NCI-H2107 (cell line): ENCODE measurements around the gene C2orf80.
"Not testable (repeated sequence)": the region's sequence is repeated elsewhere in the genome, so short reads cannot be mapped to it uniquely, and the experiment has no call there.

Source experiments
- DNase-seq: peaks from one replicate; lab custom pipeline; 2025; lab: John Stamatoyannopoulos, UW

C2orf80 gene

DNA sequence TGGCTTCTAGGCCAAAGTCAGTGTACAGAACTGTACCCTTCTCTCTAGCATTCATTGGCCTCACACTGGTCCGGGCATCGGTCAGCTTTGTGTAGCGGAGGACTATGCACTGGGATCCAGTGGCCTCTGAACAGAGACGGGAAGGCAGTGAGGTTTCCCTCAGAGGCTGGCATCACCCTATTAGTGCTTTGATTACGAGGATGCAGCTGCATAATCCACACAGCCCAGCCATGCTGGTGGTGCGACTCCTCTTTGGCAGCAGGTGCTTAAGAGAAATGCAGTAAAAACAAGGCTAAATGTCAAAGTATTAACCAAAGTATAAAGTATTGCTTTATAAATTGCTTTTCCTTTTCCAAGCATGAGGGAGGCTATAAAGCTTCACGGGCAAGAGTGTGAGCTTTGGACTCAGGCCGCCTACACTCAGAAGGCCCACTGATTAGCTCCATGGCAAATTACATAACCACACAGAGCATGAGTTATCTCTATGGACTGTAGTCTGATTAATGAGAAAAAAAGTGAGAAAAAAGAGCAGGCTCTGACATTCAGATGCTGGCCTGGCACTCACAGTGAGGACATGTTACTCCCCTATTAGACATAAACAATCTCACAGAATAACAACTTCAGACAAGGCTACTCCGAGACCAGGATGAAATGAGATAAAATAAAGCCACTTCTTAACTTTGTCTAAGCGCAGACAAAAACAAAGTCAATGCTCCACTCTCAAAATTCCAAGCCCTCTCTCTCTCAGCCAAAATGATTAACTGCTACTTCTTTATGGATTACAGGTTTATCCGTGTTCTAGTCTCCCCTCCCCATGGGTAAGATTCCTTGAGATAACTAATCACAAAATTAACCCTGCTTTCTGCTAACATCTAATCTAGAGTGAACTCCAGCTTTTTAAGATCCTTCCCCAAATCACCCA lies 53.8 kb downstream of the C2orf80 start:
- DNase-seq, result no peak

DNA sequence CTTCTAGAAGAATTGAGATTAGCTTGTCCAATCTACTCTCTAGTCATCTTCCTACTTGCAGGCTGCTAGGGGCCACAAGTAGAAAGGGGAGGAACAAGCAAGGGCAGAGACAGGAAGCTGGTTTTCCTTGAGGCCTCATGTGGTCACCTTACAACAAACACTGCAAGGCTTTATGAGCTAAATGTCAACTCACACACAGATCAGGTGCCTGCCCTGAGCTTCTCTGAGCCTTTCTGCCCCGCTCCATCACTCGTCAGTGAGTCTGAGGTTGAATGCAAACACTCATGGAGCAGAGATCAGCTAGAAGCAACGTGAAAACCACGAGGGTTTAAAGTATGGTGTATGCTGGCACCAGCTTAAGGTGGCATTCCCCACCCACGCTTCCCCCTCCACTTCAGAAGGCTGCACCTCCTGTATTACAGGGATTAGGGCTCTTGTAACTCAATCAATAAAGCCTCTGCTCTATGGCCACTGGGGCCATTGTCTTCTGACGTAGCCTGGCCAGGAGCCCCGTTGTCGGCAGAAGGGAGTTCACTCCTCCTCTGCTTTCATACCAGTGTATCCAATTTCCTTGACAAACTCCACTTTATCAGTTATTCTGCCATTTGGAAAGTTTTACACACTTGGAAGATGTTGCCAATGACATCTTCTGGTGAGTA lies 54.8 kb downstream of the C2orf80 start:
- no peak for DNase-seq

DNA sequence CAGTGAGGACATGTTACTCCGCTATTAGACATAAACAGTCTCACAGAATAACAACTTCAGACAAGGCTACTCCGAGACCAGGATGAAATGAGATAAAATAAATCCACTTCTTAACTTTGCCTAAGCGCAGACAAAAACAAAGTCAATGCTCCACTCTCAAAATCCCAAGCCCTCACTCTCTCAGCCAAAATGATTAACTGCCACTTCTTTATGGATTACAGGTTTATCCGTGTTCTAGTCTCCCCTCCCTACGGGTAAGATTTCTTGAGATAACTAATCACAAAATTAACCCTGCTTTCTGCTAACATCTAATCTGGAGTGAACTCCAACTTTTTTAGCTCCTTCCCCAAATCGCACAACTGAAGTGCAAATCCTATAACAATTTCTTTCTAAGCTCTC lies 59.1 kb downstream of the C2orf80 start:
- no peak for DNase-seq

DNA sequence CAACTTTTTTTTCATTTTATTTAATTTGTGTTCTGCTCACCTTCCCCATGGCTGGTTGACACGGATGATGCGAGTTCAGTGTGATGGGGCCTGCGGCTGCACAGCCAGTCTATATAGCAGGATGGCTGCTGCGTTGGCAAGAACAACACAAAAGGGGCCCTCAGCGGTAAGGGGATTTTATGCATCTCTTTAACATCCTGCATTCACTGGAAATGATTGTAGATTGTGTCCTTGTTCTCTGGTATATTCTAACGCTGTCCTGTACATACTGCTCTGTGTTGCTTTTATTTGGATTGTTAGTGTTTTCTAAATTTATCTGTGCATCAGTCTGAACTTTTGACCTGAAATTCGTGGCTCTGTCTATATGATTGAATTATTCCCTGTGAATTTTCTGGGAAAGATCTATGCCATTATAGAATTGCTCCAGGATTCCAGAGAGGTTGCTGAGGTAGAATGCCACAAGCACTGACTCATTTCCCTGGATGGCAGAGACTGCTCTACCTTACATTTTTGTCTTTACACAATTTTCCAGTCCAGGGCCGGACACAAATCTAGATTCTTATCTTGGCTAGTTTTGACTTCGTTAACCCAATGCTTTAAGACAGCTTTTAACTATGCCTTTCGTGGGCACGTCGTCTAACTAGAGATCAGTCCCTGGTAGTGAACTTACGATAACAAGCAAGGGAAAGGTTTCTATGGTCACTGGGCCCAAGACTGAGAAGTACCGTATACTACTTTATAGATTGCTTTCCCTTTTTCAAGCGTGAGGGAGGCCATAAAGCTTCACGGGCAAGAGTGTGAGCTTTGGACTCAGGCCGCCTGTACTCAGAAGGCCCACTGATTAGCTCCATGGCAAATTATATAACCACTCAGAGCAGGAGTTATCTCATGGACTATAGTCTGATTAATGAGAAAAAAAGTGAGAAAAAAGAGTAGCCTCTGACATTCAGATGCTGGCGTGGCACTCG lies 59.8 kb downstream of the C2orf80 start, which contains the start of gene CRYGC:
CRYGC (minus strand) TSS at position 85 of the 968 bp plus-strand sequence; CDS start at position 49, 36 bp downstream.
- no peak for DNase-seq

DNA sequence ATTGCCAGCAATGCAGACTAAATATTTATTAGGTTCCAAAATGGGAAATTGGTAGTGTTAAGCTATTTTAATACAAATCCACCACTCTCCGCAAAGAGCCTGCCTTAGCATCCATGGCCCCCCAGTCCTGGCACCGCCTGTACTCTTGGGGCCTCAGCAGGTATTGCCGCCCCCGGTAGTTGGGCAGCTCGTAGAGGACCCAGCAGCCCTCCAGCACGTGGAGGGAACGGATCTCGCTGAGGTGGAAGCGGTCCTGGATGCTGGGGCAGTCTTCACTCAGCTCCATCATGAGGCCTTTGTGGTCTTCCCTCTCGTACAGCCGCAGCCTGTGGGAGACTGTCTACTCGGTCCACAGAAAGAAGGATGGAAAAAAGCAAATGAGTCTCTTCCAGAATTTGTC lies 61.7 kb downstream of the C2orf80 start:
- no peak for DNase-seq

DNA sequence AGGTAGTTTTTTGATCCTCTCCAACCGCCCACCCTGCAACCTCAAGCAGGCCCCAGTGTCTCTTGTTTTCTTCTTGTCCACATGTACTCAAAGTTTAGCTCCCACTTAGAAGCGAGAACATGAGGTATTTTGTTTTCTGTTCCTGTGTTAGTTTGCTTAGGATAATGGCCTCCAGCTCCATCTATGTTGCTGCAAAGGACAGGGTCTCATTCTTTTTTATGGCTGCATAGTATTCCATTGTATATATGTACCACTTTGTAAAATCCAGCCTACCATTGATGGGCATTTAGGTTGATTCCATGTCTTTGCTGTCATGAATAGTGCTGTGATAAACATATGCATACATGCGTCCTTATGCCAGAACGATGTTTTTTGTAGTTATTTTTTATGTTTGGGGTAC lies 62.7 kb downstream of the C2orf80 start:
- no peak for DNase-seq

DNA sequence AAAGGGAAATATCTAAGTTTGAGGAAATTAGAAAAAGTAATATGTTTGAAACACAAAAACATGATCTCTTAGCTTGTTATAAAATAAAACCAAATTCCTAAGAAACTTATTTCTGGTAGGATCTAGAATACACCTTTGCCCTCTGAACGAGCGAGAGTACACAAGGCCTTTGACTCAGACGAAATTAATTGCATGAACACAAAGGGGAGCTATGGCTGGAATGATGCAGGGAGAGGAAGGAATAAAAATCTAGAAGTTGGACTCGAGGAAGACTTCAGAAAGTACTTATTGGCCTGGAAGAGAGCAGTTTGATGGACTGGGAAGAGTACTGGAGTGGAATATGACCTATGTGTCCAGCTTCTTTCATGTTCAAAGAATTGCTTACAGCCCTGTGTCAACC lies 64.6 kb downstream of the C2orf80 start:
- DNase-seq, result no peak

DNA sequence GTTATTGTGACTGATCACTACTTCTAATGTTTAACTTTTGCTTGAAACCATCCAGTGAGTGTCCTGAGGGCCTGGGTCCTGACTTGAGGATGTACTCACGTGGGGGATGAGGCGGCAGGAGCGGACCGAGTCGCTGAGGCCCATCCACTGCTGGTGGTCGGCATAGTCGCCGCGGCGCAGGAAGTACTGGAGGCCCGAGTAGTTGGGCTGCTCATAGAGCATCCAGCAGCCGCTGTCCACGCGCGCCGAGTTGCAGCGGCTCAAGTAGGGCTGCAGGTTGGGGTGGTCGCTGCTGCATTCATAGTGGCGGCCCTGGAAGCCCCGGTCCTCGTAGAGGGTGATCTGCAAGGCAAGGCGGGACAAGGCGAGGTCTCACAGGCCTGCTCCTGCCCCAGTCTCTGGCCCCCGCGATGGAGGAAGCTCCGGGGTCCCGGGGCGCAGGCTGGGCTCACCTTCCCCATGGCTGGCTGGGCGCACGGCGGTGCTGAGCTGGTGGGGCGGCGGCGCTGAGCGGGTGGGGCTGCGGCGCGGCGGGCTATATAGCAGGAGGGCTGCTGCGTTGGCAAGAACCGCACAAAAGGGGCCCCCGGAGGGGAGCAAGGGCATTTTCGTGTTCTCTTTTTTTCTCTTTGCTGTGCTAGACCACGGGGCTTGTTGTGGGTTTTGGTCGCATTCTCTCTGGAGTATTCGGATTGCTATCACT lies 65.7 kb downstream of the C2orf80 start, which contains the start of gene CRYGD:
CRYGD (minus strand) TSS at position 512 of the 703 bp plus-strand sequence; CDS start at position 461, 51 bp downstream.
- not testable (repeated sequence) for DNase-seq

DNA sequence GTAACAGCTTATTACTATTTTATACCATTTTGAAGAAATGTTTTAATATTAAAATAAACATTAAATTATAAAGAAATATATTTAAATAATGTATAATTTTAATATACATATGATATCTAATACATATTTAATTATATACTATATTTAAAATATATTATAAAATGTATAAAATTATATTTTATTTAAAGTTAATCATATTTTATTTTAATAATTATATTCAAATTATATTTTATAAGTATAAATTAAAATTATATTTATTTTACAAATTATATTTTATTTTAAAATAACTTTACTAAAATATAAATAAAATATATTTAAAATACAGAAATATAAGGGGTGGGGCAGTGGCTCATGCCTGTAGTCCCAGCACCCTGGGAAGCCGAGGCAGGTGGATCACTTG lies 67.6 kb downstream of the C2orf80 start:
- DNase-seq, result no peak

DNA sequence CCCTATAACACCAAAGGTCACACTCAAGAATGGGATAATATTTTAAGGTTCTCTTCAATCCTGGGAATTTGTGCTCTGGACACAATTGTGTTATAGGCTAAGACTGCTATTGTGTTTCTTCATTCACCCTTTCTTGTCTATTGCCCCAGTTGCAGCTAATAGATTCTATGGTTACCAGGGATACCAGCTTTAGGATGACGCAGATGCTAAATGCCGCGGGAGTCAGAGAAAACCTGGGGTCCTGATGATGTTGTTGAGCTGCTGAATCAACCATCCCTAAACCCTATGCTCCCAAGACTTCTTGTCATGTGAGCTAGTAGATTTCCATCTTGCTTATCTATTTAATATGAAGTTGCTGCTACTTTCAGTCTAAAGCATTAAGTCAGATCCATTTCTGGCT lies 70.9 kb downstream of the C2orf80 start:
- no peak for DNase-seq

DNA sequence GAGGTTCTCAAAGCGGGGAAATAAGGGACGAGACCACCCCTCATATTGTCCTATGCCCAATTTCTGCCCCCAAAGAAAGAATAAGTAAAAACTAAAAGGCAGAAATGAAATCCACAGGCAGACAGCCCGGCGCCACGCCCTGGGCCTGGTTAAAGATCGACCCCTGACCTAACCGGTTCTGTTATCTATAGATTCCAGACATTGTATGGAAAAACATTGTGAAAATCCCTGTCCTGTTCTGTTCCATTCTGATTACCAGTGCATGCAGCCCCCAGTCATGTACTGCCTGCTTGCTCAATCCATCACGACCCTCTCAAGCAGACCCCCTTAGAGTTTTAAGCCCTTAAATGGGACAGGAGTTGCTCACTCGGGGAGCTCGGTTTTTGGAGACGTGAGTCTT lies 72.4 kb downstream of the C2orf80 start:
- not testable (repeated sequence) for DNase-seq
